Measurements from ENCODE around the gene KRTAP10-2. TPM values are rescaled to one million over a fixed set of nuclear protein-coding genes. Genes with fewer than 3 reads are reported as not detected.

KRTAP10-2 gene
- total and polyA plus RNA-seq, 2 of the 4 experiments (the other 2 are of a cell fraction): not detected

- dilution Hi-C loops (cut with HindIII; ENCODE audit: low sequenced_read_pairs, unreplicated experiment): no loop called here
These were observed 1.4 kb upstream of the KRTAP10-2 start for GRCh38 chr21:44552681-44553080.

More at GRCh38 chr21:44552681-44553080, 1.4 kb upstream of the KRTAP10-2 start:
- Histone ChIP-seq H2AFZ (replicated peaks; ENCODE audit: low read length, poor library complexity) (no peak overlapping the region), H3K4me1 (ENCODE audit: control insufficient read depth, insufficient read depth, low read length) (no peaks in the 10 kb centered on the region), H2BK20ac (ENCODE audit: low read depth, low read length) (no peak overlapping the region), H3K23ac (ENCODE audit: low read depth, low read length) (no peak overlapping the region), H4K20me1 (ENCODE audit: insufficient read depth, low read length) (no peaks in the 10 kb centered on the region), H3K56ac (ENCODE audit: extremely low read depth, insufficient read depth, low read length) (no peak overlapping the region), H3K18ac (ENCODE audit: low read depth, low read length) (no peak overlapping the region), H3K9me3 (ENCODE audit: control insufficient read depth, insufficient read depth, low read length) (no peaks in the 10 kb centered on the region), H2AK9ac (replicated peaks; ENCODE audit: low read depth, low read length, poor library complexity) (no peak overlapping the region), H2BK15ac (ENCODE audit: low read depth, low read length) (no peak overlapping the region), H3K14ac (replicated peaks; ENCODE audit: low read depth, low read length) (no peak overlapping the region), H2BK120ac (ENCODE audit: low read depth, low read length) (no peak overlapping the region), H2AK5ac (ENCODE audit: low read depth, low read length) (no peak overlapping the region), H3K4ac (ENCODE audit: low read depth, low read length) (no peak overlapping the region), H3K79me1 (ENCODE audit: low read depth in 1 of 2, low read length in 2 of 2) (no peaks in the 10 kb centered on the region), H4K5ac (ENCODE audit: low read depth, low read length) (no peak overlapping the region), H4K91ac (ENCODE audit: insufficient read depth, low read depth, low read length) (no peak overlapping the region), H3K36me3 (ENCODE audit: control insufficient read depth, insufficient read depth, low read length) (no peaks in the 10 kb centered on the region), H4K8ac (ENCODE audit: low read depth in 2 of 2, low read length in 2 of 2) (no peak overlapping the region), H3K27me3 (ENCODE audit: control insufficient read depth, insufficient read depth, low read length) (peaks cover 21% of the 10 kb centered on the region), H3K4me2 (ENCODE audit: low read depth, low read length) (no peak overlapping the region), H3K4me3 (ENCODE audit: insufficient read depth, low read depth, low read length) (no peak overlapping the region), H3K27ac (ENCODE audit: insufficient read depth, low read length) (no peak overlapping the region), H3K9ac (ENCODE audit: low read depth, low read length) (no peak overlapping the region), H2BK5ac (ENCODE audit: low read depth, low read length, poor library complexity, severe bottlenecking) (no peak overlapping the region), H3K9me1 (ENCODE audit: insufficient read depth, low read length) (no peaks in the 10 kb centered on the region)
- intact Hi-C loops (cut with micrococcal nuclease) (no loop called here), in situ Hi-C loops (cut with MboI; ENCODE audit: low sequenced_read_pairs) (no loop called here)
- 48% methylated on average over 5 of the region's 13 CpGs; no CpG with 5 or more reads in 1 of the 2 experiments for WGBS, 2 experiments (ENCODE audit: extremely low coverage in 2 of 2, insufficient read length in 1 of 2)
- TF ChIP-seq NFE2L2 (IDR thresholded peaks at IDR 0.05; ENCODE audit: low read depth, low read length) (no peak), BHLHE40 (IDR thresholded peaks at IDR 0.05; ENCODE audit: low read depth, low read length) (no peak)
- no peak for DNase-seq
- ChIA-PET CTCF (no interaction called here), POLR2A (ENCODE audit: unreplicated experiment) (no interaction called here)
- BruUV-seq (replicated peaks): no TSS peak
- ATAC-seq (ENCODE audit: low read depth): no peak

Data from IMR-90 (cell line).